OCI-LY3 (cell line): ENCODE data around the gene ITM2B.

Source experiments
- H2AFZ ChIP-seq: fragments of 200-600, 300-600 bp; shearing (Covaris generic); 2 replicates; pipeline ENCODE4 v1.6.0; 2014; ENCODE audit warnings: antibody characterized with exemption, low read depth, low read length
- H3K27ac ChIP-seq: fragments of 200-600, 300-600 bp; sonication (generic); 2 replicates; pipeline ENCODE4 v1.5.1; 2014; ENCODE audit warnings: mild to moderate bottlenecking, low read length, moderate library complexity, mixed read lengths
- H3K27me3 ChIP-seq: fragments of 200-600, 300-600 bp; sonication (generic); 2 replicates; pipeline ENCODE4 v1.6.1; 2014; ENCODE audit warnings: low read depth, low read length, mixed read lengths
- H3K36me3 ChIP-seq: fragments of 200-600, 300-600 bp; sonication (generic); replicated peaks from 2 replicates; pipeline ENCODE3; 2014; ENCODE audit warnings: low read depth, low read length, mixed read lengths
- H3K4me1 ChIP-seq: fragments of 300-600, 200-600 bp; sonication (generic); 2 replicates; pipeline ENCODE4 v1.6.1; 2014; ENCODE audit warnings: low read length, mixed read lengths
- H3K4me2 ChIP-seq: fragments of 200-600, 300-600 bp; sonication (generic); 2 replicates; pipeline ENCODE4 v1.6.1; 2014; ENCODE audit warnings: low read length, mixed read lengths
- H3K4me3 ChIP-seq: fragments of 300-600, 200-600 bp; sonication (generic); 2 replicates; pipeline ENCODE4 v1.5.1; 2014; ENCODE audit warnings: antibody characterized with exemption, mild to moderate bottlenecking, low read length, moderate library complexity
- H3K79me2 ChIP-seq: fragments of 300-600, 200-600 bp; shearing (Covaris generic); 2 replicates; pipeline ENCODE4 v1.6.1; 2014; ENCODE audit warnings: mild to moderate bottlenecking, low read length, mixed read lengths
- H3K9ac ChIP-seq: fragments of 300-600, 200-600 bp; shearing (Covaris generic); 2 replicates; pipeline ENCODE4 v1.6.0; 2014; ENCODE audit warnings: mild to moderate bottlenecking, low read length, moderate library complexity
- H3K9me3 ChIP-seq: fragments of 200-600, 300-600 bp; shearing (Covaris generic); 2 replicates; pipeline ENCODE4 v1.6.1; 2014; ENCODE audit warnings: low read length, mixed read lengths; ENCODE audit not compliant: insufficient read depth
- H4K20me1 ChIP-seq: fragments of 200-600, 300-600 bp; sonication (generic); 2 replicates; pipeline ENCODE4 v1.6.1; 2016; ENCODE audit warnings: low read length, mixed read lengths; ENCODE audit not compliant: insufficient read depth
- CTCF ChIP-seq: fragments of 200-600, 300-600 bp; sonication (generic); IDR thresholded peaks from 2 replicates; pipeline ENCODE4 v1.5.1; 2014; ENCODE audit warnings: antibody characterized with exemption, low read length, low read depth
- EZH2phosphoT487 ChIP-seq: fragments of 200-600 bp; shearing (Covaris generic); IDR thresholded peaks from 2 replicates; pipeline ENCODE4 v1.6.1; 2018; ENCODE audit warnings: antibody characterized with exemption, mixed run types, low read depth

The ITM2B gene

DNA sequence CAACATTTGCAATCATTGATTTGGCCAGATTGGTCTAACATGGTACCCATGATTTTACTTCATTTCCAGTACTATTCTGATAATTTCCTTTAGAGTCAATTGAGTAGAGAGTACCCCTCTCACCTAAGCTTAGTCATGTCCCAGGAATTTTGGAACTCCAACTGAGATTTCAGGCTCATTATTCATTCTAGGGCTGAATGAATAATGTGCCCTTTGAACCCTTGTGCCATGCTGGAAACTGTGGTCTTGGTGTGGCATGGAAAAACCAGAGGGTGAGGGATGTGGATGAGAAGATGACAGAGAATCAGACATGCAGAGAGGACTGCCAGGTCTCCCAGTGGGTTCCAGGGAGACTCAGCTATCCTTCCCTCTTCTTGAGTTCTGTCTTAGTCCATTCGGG lies 30.2 kb downstream of the ITM2B start:
- H3K27me3 ChIP-seq: no peaks in the 10 kb centered on the region
- peaks cover 4% of the 10 kb centered on the region; the same call in 1 of the 2 replicates for H3K4me1 ChIP-seq
- no peak overlapping the region for H2AFZ ChIP-seq
- H3K9ac ChIP-seq: no peak overlapping the region
- H3K79me2 ChIP-seq: no peaks in the 10 kb centered on the region
- no peak overlapping the region for H3K4me2 ChIP-seq
- no peak for TF ChIP-seq CTCF
- no peak for TF ChIP-seq EZH2phosphoT487
- peaks cover 15% of the 10 kb centered on the region for H3K36me3 ChIP-seq
- no peak overlapping the region for H3K27ac ChIP-seq
- H3K9me3 ChIP-seq: no peaks in the 10 kb centered on the region
- no peak overlapping the region for H3K4me3 ChIP-seq
- no peaks in the 10 kb centered on the region for H4K20me1 ChIP-seq

- no peaks in the 10 kb centered on the region for H3K79me2 ChIP-seq
- no peaks in the 10 kb centered on the region for H4K20me1 ChIP-seq
- H3K27ac ChIP-seq: no peak overlapping the region
- peaks cover 12% of the 10 kb centered on the region for H3K36me3 ChIP-seq
- H3K4me2 ChIP-seq: no peak overlapping the region
- TF ChIP-seq CTCF (no peak), EZH2phosphoT487 (no peak)
- H2AFZ ChIP-seq: no peak overlapping the region
- no peaks in the 10 kb centered on the region for H3K9me3 ChIP-seq
- H3K4me3 ChIP-seq: no peak overlapping the region
- peaks cover 4% of the 10 kb centered on the region; the same call in 1 of the 2 replicates for H3K4me1 ChIP-seq
- H3K9ac ChIP-seq: no peak overlapping the region
- H3K27me3 ChIP-seq: no peaks in the 10 kb centered on the region
These were observed 31.1 kb downstream of the ITM2B start for GRCh38 chr13:48264058-48264457.

GRCh38 chr13:48265217-48265815 lies 32.3 kb downstream of the ITM2B start:
- no peak for TF ChIP-seq CTCF
- TF ChIP-seq EZH2phosphoT487: no peak
- Histone ChIP-seq H3K4me2 (no peak overlapping the region), H3K79me2 (no peaks in the 10 kb centered on the region), H2AFZ (no peak overlapping the region), H3K27me3 (no peaks in the 10 kb centered on the region), H3K36me3 (peaks cover 10% of the 10 kb centered on the region), H3K4me1 (peaks cover 4% of the 10 kb centered on the region; the same call in 1 of the 2 replicates), H4K20me1 (no peaks in the 10 kb centered on the region), H3K27ac (no peak overlapping the region), H3K9ac (no peak overlapping the region), H3K4me3 (no peak overlapping the region), H3K9me3 (no peaks in the 10 kb centered on the region)

- Histone ChIP-seq H3K79me2 (no peaks in the 10 kb centered on the region), H3K9me3 (no peaks in the 10 kb centered on the region), H3K4me2 (no peak overlapping the region), H3K27ac (no peak overlapping the region), H3K36me3 (peaks cover 10% of the 10 kb centered on the region), H3K27me3 (no peaks in the 10 kb centered on the region), H2AFZ (no peak overlapping the region), H3K4me1 (peaks cover 4% of the 10 kb centered on the region; the same call in 1 of the 2 replicates), H4K20me1 (no peaks in the 10 kb centered on the region), H3K4me3 (no peak overlapping the region), H3K9ac (no peak overlapping the region)
- no peak for TF ChIP-seq CTCF
- TF ChIP-seq EZH2phosphoT487: no peak
These were observed 33.1 kb downstream of the ITM2B start for GRCh38 chr13:48266150-48266549.
